Anterior cingulate cortex (tissue), 58 donors: ENCODE measurements around the gene DHRSX.
"Not testable (repeated sequence)": the region's sequence is repeated elsewhere in the genome, so short reads cannot be mapped to it uniquely, and the experiment has no call there.

ENCODE experiments used
- DNase-seq, 58 donors: peaks; one replicate each; lab custom pipeline; 2025; lab: John Stamatoyannopoulos, UW

Gene DHRSX

GRCh38 chrX:2240761-2241160 lies 260.0 kb downstream of the DHRSX start:
- DNase-seq: not testable (repeated sequence)

- no peak for DNase-seq
Measured at GRCh38 chrX:2237976-2238375, 262.8 kb downstream of the DHRSX start.

GRCh38 chrX:2231570-2232192 lies 269.1 kb downstream of the DHRSX start:
- DNase-seq: no peak

GRCh38 chrX:2230457-2230856 lies 270.3 kb downstream of the DHRSX start:
- DNase-seq: no peak

- DNase-seq: no peak
Measured at GRCh38 chrX:2228536-2228935, 272.2 kb downstream of the DHRSX start.

GRCh38 chrX:2226906-2227656 lies 273.7 kb downstream of the DHRSX start:
- no peak for DNase-seq

- DNase-seq: no peak
Measured at GRCh38 chrX:2226182-2226581, 274.6 kb downstream of the DHRSX start.

GRCh38 chrX:2224597-2225235 lies 276.1 kb downstream of the DHRSX start:
- no peak for DNase-seq

GRCh38 chrX:2224161-2224560 lies 276.6 kb downstream of the DHRSX start:
- DNase-seq: no peak

- no peak for DNase-seq
Measured at GRCh38 chrX:2220829-2221567, 279.8 kb downstream of the DHRSX start.

GRCh38 chrX:2220296-2220695 lies 280.5 kb downstream of the DHRSX start:
- no peak for DNase-seq

GRCh38 chrX:2214138-2214823 lies 286.5 kb downstream of the DHRSX start:
- not testable (repeated sequence) for DNase-seq

GRCh38 chrX:2211667-2212066 lies 289.1 kb downstream of the DHRSX start:
- not testable (repeated sequence) for DNase-seq

GRCh38 chrX:2193273-2193592 lies 307.5 kb downstream of the DHRSX start:
- DNase-seq: no peak

- no peak for DNase-seq
Measured at GRCh38 chrX:2192584-2193272, 308.0 kb downstream of the DHRSX start.

GRCh38 chrX:2188840-2189239 lies 311.9 kb downstream of the DHRSX start:
- DNase-seq: no peak

GRCh38 chrX:2188330-2188792 lies 312.4 kb downstream of the DHRSX start:
- DNase-seq: no peak

- DNase-seq: no peak
Measured at GRCh38 chrX:2187352-2188115, 313.2 kb downstream of the DHRSX start.
